Activated CD8-positive, alpha-beta memory T cell treated with anti-CD3 and anti-CD28 coated beads for 36 hours (primary cell): Measurements from ENCODE around the gene ZC3H12A. TPM values are rescaled to one million over a fixed set of nuclear protein-coding genes. Genes with fewer than 3 reads are reported as not detected.
"Not testable (repeated sequence)": the region's sequence is repeated elsewhere in the genome, so short reads cannot be mapped to it uniquely, and the experiment has no call there.

Source experiments
- CTCF ChIA-PET: fragments of 350-600 bp; sonication (Branson Sonifier 250); formaldehyde crosslinking; loops from one replicate; lab custom pipeline; 2021; ENCODE audit warnings: antibody characterized with exemption; lab: Charles Lee
- POLR2A ChIA-PET: fragments of 350-600 bp; sonication (Branson Sonifier 250); formaldehyde crosslinking; loops from one replicate; lab custom pipeline; 2021; ENCODE audit warnings: antibody characterized with exemption; lab: Charles Lee
- total RNA-seq, 2 experiments: library from RNA; stranded (reverse); gene quantifications; one replicate each; pipeline ENCODE4 v1.2.3, GENCODE V29; 2021

The ZC3H12A gene
- total RNA-seq, 2 experiments from 2014 or later, result 33.5 to 36.2 TPM

- CTCF ChIA-PET, result interaction anchor here (0.6 to 1.9 kb wide), 8 partner anchors 18 to 683 kb away, joined by 3 to 7 read pairs (median 3); no protein-coding TSS in a partner anchor
- POLR2A ChIA-PET, result interaction anchor here (0.5 to 1.7 kb wide), 8 partner anchors 10 to 41 kb away, joined by 3 to 9 read pairs (median 5); no protein-coding TSS in a partner anchor
Observed at GRCh38 chr1:37514350-37515184, 40.2 kb downstream of the ZC3H12A start, which contains the start of gene MEAF6. TSS of gene MEAF6 (minus strand) at chr1:37514766. CDS start at chr1:37514746, 20 bp downstream.

DNA sequence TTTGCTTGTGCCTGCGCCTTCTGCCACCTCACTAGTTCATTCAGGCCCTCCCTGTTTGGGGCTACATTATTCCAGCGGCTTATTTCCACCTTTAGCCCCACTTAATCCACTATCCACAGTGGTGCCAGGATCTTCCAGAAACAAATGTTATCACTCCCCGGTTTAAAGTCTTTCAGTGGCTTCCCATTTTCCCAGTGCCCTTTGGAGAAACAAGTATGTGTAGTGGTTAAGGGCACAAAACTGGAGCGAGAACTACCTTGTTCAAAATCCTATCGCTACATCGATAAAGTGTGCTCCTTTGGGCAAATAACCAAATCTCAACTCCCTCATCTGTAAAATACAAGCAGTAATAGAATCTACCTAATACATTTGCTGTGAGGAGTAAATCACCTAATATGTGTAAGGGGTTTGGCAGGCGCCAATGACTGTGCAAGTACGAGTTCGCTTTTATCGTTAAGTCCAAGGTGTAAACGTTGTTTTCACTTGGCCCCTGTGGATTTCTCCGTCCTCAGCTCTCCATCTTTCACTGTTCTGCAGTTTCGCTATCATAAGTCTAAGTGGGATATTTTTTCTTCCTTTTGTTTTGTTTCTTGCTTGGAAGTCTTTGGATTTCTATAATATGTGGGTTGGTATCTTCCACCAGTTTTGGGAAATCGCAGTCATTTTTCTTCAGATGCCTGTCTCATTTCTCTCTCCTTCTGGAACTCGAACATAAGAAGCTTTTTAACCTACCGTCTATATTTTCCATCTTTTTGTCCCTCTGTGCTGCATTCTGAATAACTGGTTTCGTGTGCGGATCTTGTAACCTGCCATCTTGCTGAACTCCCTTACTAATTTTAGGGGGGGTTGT, 41.0 kb downstream of the ZC3H12A start:
- ChIA-PET POLR2A (interaction anchor here (0.5 to 1.7 kb wide), 5 partner anchors 28 to 42 kb away, joined by 5 to 9 read pairs (median 5); no protein-coding TSS in a partner anchor), CTCF (interaction anchor here (1.0 to 1.9 kb wide), 2 partner anchors 40 to 57 kb away, joined by 3 to 7 read pairs; no protein-coding TSS in a partner anchor)

DNA sequence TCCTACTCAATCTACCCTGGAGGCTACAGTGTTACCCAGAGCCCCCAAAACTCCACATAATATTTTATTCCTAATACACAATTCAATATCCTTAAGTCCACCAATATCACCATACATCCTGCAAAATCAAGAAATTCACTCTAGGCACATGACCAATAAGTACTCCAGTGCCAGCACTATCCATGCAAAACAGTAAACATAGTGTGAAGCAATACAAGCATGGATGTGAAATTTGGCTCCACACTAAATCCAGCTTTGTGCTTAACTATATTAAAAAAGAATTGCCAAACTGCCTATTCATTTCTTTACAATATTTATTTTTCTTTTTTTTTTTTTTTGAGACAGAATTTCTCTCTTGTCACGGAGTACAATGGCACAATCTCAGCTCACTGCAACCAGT, 43.2 kb downstream of the ZC3H12A start:
- ChIA-PET POLR2A (no interaction called here), CTCF (no interaction called here)

- CTCF ChIA-PET, result not testable (repeated sequence)
Observed at GRCh38 chr1:37518241-37518640, 43.9 kb downstream of the ZC3H12A start.

DNA sequence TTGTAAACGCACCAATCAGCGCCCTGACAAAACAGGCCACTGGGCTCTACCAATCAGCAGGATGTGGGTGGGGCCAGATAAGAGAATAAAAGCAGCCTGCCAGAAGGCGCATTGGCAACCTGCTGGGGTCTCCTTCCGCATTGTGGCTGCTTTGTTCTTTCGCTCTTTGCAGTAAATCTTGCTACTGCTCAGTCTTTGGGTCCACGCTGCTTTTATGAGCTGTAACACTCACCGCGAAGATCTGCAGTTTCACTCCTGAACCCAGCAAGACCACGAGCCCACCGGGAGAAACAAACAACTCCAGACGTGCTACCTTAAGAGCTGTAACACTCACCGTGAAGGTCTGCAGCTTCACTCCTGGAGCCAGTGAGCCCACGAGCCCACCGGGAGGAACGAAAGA, 44.5 kb downstream of the ZC3H12A start:
- POLR2A ChIA-PET, result interaction anchor here (0.8 to 1.6 kb wide), 4 partner anchors 32 to 171 kb away, joined by 3 to 8 read pairs (median 4); partner anchors contain the start of gene ZC3H12A
- CTCF ChIA-PET, result not testable (repeated sequence)

More at GRCh38 chr1:37518241-37518640, 43.9 kb downstream of the ZC3H12A start:
- POLR2A ChIA-PET, result interaction anchor here (1.3 kb wide), 1 partner anchor 43 kb away, joined by 8 read pairs; the partner anchor contains the start of gene ZC3H12A

DNA sequence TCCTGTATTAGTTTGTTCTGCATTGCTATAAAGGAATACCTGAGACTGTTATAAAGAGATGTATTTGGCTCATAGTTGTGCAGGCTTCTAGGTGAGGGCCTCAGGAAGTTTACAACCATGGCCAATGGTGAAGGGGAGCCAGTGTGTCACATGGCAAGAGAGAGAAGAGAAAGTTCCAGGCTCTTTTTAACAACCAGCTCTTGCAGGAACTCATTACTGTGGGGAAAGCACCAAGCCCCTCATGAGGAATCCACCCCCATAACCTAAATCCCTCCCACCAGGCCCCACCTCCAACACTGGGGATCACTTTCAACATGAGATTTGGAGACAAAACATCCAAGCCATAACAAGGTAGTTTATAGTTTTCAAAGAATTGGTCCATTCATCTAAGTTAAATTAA, 45.2 kb downstream of the ZC3H12A start:
- POLR2A ChIA-PET, result interaction anchor here (0.8 to 1.6 kb wide), 3 partner anchors 44 to 171 kb away, joined by 3 to 8 read pairs (median 5); partner anchors contain the start of gene ZC3H12A
- CTCF ChIA-PET, result no interaction called here

DNA sequence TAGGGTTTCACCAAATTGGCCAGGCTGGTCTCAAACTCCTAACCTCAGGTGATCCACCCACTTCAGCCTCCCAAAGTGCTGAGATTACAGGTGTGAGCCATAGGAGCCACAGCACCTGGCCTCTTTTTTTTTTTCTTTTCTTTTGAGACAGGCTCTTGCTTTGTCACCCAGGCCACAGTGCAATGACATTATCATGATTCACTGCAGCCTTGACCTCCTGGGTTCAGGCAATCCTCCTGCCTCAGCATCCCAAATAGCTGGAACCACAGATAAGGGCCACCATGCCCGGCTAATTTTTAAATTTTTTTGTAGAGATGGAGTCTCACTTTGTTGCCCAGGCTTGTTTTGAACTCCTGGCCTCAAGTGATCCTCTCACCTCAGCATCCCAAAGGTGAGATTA, 55.5 kb downstream of the ZC3H12A start:
- CTCF ChIA-PET, POLR2A ChIA-PET: not testable (repeated sequence)

GRCh38 chr1:37532418-37533156, 58.2 kb downstream of the ZC3H12A start:
- CTCF ChIA-PET, result interaction anchor here (0.7 kb wide), 1 partner anchor 1286 kb away, joined by 3 read pairs; no protein-coding TSS in a partner anchor
- POLR2A ChIA-PET, result not testable (repeated sequence)

GRCh38 chr1:37533317-37534093, 59.1 kb downstream of the ZC3H12A start:
- POLR2A ChIA-PET, result no interaction called here
- CTCF ChIA-PET, result no interaction called here

Other genes starting within 250 kb of the ZC3H12A start
- 10 to 100 TPM; 89.8 to 90.5 TPM for gene MEAF6, start 40.2 kb downstream of the ZC3H12A start, total RNA-seq
- 10 to 100 TPM; 22.2 to 23.0 TPM for gene SNIP1, start 79.7 kb downstream of the ZC3H12A start, total RNA-seq
- gene DNALI1, start 82.4 kb downstream of the ZC3H12A start, total RNA-seq, result not detected
- gene GNL2, start 121.4 kb downstream of the ZC3H12A start, total RNA-seq, result 10 to 100 TPM; 95.3 to 97.4 TPM
- gene RSPO1, start 160.3 kb downstream of the ZC3H12A start, total RNA-seq, result not detected
- 10 to 100 TPM; 42.1 to 43.3 TPM for gene CDCA8, start 217.9 kb downstream of the ZC3H12A start, total RNA-seq